DMS 273 (cell line): Measurements from ENCODE around the gene OR10V1.
A peak's percentile ranks its signal among the peaks of the same experiment; 100 is the strongest.
"Not testable (repeated sequence)": the region's sequence is repeated elsewhere in the genome, so short reads cannot be mapped to it uniquely, and the experiment has no call there.

Experiments used
- DNase-seq: peaks from one replicate; lab custom pipeline; 2025; ENCODE audit not compliant: unreplicated experiment; lab: John Stamatoyannopoulos, UW

Gene OR10V1

DNA sequence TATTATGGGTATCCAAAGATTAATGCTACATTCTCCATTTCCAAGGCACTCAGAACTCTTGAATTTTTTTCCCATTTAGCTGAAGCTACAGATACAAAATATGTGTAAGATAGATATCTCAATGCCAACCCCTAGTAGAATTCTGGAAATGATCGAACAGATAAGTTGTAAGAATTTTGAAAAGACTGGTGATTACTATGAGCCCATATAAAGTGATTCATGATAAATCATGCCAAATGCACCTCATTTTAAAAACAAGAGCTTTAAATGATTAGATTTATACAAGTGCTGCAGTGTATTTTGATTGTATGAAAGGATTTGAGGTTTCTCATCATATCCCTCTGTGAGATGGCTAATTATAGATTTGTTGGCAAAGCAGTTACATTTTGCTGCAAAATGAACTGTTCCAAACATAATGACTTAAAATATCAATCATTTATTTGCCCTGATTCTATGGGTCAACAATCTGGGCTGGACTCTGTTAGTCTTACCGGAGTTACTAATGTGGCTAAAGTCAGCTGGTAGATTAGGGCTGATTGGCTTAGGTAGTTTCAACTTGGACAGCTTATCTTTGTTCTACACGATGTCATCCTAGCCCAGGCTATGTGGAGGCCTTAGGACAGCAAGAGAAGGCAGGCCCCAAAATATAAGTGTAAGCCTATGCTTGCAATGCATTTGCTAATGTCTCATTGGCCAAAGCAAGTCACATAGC lies 3.4 kb downstream of the OR10V1 start:
- DNase-seq, result no peak

DNA sequence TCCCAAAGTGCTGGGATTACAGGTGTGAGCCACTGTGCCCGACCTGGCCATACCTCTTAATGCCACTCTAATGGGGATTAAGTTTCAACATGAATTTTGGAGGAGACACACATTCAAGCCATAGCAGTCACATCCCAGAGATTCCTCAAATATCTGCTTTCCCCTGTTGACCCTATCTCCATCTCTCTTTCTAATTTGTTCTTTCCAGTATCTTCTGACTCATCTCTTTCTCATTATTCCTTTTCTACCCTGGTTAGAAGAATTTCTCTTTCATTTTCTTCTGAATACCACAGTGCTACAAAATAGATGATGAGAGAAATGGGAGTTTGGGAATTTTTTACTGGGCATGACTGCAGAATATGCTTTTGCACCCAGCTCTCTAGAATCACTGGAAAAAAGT lies 5.1 kb downstream of the OR10V1 start:
- no peak for DNase-seq

DNA sequence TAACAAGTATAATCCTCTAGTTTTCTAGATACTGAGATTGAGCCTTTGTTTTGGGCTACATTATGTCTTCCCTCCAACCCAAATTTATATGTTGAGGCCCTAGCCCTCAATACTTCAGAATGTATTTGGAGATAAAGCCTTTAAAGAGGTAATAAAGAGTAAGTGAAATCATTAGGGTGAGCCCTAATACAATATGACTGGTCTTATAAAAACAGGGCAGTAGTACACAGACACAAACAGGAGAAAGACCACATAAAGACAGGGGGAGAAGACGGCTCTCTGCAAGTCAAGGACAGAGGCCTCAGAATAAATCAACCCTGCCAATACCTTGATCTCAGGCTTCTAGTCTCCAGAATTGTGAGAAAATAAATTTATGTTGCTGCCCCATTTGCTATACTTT lies 6.3 kb downstream of the OR10V1 start:
- no peak for DNase-seq

GRCh38 chr11:59706518-59707285 lies 6.9 kb downstream of the OR10V1 start:
- DNase-seq, result no peak

DNA sequence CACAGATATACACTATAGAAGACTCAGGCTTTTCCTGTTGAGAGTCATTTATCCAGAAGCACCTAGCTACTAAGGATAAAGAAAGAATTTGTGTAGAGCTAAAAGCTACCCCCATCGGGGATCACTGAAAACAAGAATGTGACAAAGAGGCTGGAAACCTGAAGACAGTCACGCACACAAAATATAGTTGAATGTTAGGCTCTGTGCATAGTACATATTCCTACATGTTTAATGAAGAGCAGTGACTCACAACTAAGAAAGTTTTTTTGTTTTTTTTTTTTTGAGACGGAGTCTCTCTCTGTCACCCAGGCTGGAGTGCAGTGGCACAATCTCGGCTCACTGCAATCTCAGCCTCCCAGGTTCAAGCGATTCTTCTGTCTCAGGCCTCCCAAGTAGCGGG lies 8.4 kb downstream of the OR10V1 start:
- DNase-seq, result no peak

- not testable (repeated sequence) for DNase-seq
Measured at GRCh38 chr11:59703515-59703914, 10.1 kb downstream of the OR10V1 start.

- not testable (repeated sequence) for DNase-seq
Measured at GRCh38 chr11:59700157-59700556, 13.5 kb downstream of the OR10V1 start.

DNA sequence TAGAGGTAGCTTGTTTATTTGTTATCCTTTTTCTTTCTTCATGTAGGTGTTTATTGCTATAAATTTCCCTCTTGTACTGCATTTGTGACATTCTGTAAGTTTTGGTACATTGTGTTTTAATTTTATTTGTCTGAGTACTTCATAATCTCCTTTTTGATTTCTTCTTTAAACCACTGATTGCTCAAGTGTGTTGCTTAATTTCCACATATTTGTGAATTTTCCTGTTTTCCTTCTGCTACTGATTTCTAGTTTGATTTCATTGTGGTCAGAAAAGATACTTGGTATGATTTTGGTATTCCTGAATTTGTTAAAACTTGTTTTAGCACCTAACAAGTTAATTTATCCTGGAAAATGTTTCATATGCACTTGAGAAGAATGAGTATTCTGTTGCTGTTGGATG lies 15.1 kb downstream of the OR10V1 start:
- DNase-seq, result no peak

GRCh38 chr11:59692915-59693314 lies 20.7 kb downstream of the OR10V1 start:
- no peak for DNase-seq

- DNase-seq, result no peak
Measured at GRCh38 chr11:59691156-59691555, 22.5 kb downstream of the OR10V1 start.

DNA sequence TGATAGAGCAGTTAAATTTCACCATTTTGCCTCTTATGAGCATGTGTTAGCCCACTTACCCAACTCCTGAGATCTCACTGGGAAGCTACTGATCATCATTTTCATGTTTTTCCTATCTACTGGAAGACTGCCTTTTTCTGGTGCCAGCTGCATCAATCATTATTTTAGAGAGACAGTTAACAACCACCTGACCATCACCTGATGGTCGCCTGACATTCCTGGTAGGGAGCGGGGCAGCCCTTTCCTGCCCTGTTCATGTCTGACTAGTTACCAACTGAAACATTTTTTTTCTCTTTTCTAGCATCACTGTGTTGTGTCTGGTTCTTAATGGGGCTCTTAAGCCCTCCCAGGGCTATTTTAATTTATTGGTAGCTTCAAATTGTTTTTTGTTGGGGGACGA lies 24.6 kb downstream of the OR10V1 start:
- DNase-seq, result no peak

DNA sequence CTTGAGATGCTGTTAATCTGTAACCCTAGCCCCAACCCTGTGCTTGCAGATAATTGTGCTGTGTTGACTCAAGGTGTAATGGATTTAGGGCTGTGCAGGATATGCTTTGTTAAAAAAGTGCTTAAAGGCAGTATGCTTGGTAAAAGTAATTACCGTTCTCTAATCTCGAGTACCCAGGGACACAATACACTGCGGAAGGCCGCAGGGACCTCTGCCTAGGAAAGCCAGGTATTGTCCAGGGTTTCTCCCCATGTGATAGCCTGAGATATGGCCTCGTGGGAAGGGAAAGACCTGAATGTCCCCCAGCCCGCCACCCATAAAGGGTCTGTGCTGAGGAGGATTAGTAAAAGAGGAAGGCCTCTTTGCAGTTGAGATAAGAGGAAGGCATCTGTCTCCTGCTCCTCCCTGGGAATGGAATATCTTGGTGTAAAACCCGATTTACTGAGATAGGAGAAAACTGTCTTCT lies 32.4 kb downstream of the OR10V1 start:
- DNase-seq, result not testable (repeated sequence)

GRCh38 chr11:59680287-59681154 lies 33.1 kb downstream of the OR10V1 start:
- DNase-seq, result peak; percentile 69

GRCh38 chr11:59679347-59679746 lies 34.3 kb downstream of the OR10V1 start:
- no peak for DNase-seq

GRCh38 chr11:59678813-59679165 lies 34.9 kb downstream of the OR10V1 start:
- peak; percentile 1 for DNase-seq

GRCh38 chr11:59678118-59678812 lies 35.4 kb downstream of the OR10V1 start:
- no peak for DNase-seq

DNA sequence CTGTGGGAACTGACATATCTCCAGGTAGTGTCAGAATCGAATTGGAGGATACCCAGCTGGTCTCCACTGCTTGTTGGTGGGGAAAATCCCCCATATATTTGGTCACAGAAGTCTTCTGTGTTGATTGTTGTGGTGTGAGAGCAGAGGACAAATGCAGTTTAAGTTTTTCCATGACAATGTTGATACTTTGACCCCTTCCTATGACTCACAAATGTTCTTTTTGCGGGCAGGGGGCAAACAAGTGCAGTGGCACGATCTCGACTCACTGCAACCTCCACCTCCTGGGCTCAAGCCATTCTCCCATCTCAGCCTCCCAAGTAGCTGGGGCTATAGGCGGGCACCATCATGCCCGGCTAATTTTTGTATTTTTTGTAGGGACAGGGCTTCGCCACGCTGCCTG lies 37.4 kb downstream of the OR10V1 start:
- no peak for DNase-seq

DNA sequence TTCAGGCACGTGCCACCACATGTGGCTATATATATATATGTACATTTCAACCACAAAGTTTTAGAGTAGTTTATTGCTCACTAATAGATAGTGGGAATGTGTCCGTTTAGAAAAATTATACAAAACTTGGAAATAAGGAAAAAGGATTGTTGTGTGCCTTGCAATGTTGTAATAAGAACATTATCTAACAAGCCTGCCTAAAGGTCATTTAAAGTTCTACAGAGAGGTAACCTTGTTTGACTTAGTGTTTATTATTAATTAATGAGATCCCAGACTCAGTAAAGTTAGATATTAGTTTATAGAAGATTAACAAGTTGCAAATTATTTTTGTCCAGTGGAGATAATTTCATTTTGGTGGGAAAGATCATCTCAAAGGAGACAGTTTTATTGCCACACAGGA lies 39.4 kb downstream of the OR10V1 start:
- DNase-seq, result no peak

DNA sequence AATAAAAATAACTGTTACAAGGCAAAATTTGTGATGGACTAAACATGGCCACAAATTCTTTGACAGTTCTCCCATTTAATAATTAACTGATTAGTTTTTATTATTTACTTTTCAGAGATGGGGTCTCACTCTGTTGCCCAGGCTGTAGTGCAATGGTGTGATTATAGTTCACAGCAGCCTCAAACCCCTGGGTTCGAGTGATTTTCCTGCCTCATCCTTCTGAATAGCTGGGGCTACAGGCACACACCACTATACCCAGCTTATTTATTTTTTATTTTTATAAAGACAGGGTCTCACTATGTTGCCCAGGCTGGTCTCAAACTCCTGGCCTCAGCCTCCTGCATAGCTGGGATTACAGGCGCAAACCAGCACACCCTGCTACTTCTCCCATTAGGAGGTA lies 40.4 kb downstream of the OR10V1 start:
- no peak for DNase-seq

GRCh38 chr11:59671471-59671870 lies 42.2 kb downstream of the OR10V1 start:
- no peak for DNase-seq

- DNase-seq, result peak; percentile 36
Measured at GRCh38 chr11:59669611-59670009, 44.0 kb downstream of the OR10V1 start.
